KG1 (cell line): ENCODE data around the gene SDR9C7.
A peak's percentile ranks its signal among the peaks of the same experiment; 100 is the strongest.
"Not testable (repeated sequence)": the region's sequence is repeated elsewhere in the genome, so short reads cannot be mapped to it uniquely, and the experiment has no call there.

ENCODE experiments used
- DNase-seq: peaks from one replicate; lab custom pipeline; 2025; lab: John Stamatoyannopoulos, UW

The SDR9C7 gene

DNA sequence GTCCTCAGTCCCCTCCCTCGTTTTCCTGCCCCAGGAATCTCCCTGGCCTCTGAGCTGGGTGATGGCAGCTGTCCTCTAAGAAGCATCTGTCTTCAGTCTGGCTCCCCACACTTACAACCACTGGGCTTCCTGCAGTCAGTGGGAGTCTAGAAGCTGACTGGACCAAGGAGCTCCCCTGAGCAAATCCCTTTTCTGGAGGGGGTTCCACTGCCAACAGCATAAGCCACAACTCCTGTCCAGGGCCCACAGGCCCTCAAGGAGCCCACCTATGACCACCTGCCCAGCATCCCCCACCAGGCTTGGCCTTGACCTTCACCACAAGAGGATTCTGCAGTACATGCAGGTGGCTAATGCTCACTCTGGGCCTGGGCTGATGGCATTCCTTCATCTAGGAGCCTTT is 19.1 kb upstream of the SDR9C7 start:
- no peak for DNase-seq

DNA sequence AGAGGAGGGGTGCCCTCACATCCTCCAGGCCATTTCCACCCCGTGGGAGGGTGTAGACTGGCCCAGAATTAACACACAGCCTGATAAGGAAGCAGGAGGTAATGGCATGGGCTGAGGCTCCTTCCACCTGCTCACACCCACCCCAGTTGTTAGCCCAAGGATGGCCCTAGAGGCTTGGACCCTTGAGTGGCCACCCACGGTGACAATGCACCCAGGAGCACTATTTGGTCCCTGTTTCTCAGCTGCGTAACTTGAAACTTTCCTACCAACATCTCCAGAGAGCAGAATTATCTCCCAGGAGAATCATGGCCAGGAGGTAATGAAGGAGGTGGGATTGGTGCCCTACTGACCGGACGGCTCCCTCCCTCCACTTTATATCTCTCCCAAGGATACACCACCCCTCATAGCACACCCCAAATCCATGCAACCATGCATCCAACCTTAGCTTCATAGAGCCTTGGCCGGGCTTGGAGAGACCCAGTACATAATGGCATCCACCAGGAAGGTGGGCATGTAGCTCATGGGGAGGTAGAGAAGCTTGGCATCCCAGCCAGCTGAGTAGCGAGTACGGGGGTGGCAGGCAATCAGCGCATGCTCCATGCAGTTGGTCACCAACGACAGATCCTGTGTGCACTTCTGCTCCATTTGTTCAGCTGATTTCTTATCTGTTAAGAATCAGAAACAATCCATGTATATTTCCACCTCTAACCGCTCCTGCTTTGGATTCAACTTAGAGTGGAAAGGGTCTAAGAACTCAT is 17.6 kb upstream of the SDR9C7 start:
- DNase-seq, result no peak

DNA sequence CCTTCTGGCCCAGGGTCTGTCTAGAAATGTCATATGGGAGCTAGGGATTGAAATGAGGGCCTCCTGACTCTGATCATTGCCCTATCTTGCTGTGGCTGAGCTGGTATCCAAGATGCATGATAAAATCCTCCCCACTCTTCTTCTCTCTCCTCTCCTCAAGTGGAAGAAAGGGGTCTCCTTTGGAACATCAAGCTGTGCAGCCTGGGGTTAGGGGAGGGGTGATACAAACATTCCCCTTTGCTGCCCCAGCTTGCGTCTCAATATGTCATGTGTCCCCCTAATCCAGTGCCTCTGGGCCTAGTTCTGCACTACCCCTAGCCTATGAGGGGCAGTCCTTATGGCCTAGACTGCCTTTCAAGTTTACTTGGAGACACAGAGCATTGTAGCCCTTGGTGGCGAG is 14.7 kb upstream of the SDR9C7 start:
- no peak for DNase-seq

DNA sequence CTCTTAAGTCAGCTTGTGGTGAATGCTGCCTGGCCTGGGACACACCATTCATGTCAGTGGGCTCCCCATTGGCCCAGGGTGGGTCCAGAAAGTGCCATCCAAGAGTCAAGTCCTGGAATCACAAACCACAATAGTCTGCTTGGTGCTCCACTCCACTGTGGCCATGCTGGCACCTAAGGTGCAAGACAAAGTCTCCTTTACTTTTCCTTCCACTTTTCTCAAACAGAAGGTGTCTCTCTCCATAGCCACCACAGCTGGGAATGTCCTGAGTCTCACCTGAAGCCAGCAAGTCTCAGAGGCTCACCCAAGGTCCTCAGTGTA is 14.2 kb upstream of the SDR9C7 start:
- DNase-seq, result no peak

DNA sequence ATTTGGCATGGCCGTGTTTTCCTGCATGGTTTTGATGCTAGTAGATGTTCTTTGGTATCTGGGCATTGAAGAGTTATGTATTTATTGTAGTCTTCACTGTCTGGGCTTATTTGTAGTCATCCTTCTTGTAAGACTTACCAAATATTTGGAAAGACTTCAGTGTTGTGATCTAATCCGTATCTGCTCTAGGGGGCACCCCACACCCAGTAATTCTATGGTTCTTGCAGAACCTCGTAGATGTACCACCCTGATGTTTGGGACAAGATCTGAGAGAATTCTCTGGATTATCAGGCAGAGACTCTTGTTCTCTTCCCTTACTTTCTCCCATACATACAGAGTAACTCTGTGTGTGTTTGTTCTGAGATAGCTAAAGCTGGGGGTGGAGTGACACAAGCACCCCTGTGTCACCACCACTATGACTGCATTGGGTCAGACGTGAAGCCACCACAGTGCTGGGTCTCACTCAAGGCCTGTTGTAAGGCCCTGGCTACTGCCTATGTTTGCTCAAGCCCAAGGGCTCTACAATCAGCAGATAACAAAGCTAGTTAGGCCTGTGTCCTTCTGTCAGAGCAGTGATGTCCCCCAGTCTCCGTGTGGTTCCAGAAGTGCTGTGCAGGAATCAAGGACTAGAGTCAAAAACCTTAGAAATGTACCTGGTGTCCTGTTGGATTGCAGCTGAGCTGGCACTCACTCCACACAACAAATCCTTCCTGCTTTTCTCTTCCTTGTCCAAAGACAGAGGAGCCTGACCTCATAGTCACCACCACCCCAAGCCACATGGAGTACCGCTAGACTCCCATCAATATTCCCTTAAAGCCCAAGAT is 13.6 kb upstream of the SDR9C7 start:
- DNase-seq, result no peak

DNA sequence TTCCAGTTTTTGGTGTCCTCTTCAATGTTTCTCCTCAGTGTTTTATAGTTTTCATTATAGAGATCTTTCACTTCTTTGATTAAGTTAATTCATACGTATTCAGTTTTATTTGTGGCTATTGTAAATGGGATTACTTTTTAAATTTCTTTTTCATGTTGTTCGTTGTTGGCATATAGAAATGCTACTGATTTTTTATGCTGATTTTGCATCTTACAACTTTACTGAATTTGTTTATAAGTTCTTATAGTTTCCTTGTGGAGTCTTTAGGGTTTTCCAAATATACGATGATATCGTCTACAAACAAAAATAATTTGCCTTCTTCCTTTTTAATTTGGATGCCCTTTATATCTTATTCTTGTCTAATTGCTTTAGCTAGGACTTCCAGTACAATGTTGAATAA is 9.7 kb upstream of the SDR9C7 start:
- no peak for DNase-seq

DNA sequence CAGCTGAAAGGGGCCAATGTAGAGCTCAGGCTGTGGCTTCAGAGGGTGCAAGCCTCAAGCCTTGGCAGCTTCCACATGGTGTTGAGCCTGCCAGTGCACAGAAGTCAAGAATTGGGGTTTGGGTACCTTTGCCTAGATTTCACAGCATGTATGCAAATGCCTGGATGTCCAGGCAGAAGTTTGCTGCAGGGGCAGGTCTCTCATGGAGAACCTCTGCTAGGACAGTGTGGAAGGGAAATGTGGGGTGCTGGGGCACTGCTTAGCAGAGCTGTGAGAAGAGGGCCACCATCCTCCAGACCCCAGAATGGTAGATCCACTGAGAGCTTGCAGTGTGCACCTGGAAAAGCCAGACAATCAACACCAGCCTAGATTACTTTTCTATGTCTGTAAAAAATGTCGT is 9.2 kb upstream of the SDR9C7 start:
- not testable (repeated sequence) for DNase-seq

DNA sequence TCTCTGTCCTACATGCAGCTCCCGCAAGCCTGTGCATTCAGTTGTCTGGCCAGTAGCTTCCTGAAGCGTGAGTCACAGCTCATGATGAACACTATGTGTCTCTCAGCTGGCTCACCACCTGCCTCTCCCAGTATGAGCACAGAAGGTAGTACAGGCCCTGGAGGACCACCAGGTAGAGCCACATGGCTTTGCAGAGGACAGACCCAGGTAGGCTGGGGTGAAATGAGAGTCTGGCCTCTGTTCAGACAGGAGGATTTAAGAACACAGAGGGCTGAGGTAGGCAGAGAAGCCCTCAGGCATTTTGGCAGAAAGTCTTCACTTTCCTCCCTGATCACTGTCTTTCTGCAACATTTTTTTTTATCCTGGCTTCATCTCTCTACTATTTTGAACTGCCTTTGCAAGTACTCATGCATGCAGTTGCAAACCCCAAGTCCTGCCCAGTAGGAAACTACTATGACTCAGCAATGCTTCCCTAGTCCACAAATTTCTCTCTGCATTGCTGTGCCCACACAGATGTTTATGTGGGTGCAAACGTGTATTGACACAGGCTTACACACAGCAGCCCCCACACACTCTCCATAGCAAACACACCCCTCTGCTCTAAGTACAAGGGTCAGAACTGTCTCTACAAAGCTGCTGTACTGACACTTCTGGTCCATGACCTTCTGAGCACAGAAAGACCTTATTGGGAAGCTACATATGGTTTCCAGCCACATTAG is 7.2 kb upstream of the SDR9C7 start:
- no peak for DNase-seq

DNA sequence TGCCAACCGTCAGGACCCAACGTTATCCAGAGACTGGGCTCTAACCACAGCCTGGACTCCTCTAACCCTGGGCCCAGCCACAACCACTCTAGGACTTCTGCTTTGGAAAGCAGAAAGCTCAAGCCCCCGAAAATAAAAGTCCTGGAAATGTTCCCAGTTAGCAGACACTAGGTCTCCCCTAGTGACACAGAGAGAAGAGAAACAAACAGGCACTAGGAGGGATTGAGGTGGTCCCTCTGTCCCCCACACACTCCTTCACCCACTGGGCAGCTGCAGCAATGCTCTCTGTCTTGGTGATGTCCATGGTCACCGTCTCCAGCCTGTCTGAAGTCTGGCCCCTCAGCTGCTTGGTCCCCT is 6.7 kb upstream of the SDR9C7 start:
- not testable (repeated sequence) for DNase-seq

DNA sequence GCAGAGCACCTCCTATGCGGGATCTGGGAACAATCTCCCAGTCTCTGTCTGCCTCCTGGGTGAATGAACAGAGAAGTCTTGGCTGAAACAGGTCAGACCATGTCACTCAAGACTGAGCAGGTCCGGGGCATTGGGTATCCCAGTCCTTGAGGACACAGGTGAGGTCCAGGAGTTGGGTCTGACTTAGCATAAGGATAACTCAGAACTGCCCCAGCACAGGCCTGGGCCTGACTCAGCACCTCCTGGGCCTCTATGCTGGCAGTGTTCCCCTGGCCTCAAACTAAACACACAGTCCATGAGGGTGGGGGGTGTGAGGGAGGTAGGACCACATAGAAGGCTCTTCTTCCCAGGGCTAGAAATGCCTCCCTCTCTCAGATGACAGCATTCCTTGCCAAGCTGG is 1.5 kb upstream of the SDR9C7 start:
- no peak for DNase-seq

DNA sequence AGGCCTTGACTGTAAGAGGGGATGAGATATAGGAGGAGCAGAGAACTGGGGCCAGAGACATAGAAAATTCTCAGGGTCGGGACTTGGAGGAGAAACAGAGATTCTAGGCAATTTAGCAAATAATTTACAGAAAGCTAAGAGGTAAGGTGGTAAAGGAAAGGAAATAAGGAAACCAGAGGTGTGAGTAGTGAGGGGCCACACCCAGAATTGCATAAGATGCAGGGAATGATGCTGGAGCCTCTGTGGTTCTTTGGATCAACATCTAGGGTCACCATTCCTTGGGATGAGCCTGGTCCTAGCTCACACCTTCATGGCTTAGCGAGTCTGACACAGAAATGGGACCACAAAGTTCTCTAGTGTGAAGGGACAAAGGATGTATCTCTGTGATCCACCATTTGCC is 949 bp upstream of the SDR9C7 start:
- DNase-seq, result no peak

DNA sequence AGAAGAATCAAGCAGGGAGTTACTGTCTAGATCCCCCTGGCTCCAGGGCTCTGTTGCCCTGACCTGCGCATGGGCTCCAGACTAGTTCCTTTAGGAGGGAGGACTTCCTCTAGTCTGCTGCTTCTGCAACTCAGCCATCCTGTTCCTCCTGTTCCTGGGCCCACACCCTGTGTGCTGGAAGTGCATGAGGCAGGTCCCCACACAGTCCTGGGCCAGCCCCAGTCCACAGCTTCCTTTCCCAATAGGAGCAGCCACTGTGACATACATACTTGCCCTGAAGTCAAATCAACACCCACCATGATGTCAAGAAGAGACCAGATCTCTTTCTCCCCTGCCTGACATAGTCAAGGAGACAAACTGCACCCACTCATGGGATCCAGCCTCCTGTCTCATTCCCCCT is 1.3 kb downstream of the SDR9C7 start:
- no peak for DNase-seq

DNA sequence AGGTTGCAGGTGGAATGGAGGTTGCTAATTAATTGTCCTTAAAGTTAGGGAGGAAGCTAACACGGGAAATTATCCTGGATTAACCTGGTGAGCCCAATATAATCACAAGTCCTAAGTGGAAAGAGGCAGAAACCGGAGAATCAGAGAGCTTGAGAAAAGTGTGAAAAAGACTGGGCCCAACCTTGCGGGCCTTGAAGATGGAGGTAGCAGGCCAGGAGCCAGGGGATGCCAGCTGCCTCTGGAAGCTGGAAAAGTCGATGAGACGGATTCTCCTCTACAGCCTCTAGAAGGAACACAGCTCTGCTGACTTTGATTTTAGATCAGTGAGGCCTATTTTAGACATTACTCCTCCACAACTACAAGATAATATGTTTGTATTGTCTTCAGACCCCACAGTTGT is 2.1 kb downstream of the SDR9C7 start:
- DNase-seq, result no peak

DNA sequence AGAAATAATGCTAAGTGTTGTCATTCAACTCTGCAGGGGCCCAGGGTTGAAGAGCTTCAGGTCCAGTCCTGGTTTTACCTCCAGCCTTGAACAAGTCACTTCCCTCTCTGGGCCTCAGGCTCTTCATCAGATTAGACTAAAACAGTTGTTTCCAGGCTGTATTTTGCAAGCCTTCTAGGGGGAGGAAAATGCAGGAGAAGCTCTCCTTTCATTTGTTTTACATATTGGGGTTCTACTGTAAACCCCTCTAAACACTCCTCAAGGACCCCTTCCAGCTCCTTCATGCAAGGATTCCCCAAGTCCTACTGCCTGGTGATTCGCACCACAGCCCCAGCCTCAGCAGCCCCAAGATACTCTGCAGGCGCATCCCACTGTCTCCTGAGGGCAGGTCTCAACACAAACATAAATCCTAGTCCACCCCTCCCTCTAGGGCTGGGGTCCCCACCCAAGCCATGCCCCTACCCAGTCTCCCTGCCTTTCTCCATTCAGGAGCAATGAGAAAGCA is 2.7 kb downstream of the SDR9C7 start:
- peak; percentile 18 for DNase-seq

DNA sequence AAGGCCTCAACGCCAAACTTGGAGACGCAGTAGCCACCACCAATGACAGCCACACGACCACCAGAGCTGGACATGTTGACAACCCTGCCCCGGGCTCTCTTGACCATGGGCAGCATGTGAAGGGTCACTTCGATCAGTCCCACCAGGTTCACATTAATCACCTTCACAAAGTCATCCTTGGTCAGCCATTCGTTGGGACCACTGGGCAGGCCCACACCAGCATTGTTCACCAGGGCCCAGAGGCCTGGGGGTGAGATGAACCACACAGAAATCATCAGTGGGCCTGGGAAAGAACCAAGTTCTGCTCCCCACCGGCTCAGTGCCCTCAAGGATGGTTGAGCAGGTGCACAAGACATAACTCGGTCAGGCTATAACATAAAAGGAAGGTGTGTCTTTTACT is 4.0 kb downstream of the SDR9C7 start:
- DNase-seq, result no peak

DNA sequence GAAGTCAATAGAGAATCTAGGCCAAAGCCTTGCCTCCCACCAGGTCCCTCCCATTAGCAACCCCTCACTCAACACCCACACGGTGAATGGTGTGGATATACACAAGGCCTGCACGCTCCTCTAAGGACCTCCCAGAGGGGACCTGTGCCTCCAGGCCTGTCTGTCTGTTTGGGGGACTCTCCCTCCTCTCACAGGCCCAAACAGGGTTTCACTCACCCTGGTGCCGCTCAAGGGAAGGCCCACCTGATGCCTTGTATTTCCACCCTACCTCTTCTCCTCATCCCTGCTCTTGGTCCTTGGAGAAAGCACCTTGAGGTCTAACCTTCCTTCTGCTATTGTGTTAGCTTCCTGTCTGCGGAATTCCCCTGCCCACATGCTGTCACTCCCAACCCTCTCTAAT is 4.4 kb downstream of the SDR9C7 start:
- DNase-seq, result no peak

DNA sequence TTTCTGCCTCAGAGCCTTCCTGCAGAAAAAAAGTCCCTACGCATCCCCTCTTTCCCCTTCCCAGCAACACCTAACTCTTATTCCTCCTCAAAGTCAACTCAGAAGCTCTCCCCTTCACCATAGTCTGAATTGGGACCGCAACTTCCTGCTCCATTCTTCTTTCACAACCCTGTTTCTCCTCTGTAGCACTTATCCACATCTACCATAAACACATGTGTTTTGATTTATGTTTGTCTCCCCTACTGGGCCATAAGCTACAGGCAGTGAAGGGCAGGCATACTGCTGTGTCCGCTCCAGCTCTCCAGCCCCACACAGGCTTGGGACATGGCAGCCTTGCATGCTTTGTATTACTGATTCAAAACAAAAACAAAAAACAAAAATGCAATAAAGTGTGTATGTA is 5.9 kb downstream of the SDR9C7 start:
- DNase-seq, result no peak

DNA sequence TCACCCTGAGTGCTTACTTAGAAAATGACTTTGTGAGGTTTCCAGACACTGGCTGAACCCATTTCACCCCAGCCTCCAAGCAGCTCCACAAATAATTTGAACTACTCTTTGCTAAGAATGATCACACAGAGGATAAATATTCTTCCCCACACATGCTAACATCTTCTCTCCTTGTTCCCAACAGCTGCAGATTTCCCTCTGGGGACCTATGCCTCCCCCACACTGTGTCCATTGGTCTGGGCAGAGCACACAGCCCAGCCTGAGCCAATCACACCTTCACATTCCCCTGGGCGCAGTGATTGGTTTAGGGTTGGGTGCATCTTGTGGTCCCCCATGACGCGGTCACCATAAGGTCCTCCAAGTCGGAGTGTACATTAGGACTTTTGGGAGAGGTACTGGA is 6.9 kb downstream of the SDR9C7 start:
- no peak for DNase-seq

DNA sequence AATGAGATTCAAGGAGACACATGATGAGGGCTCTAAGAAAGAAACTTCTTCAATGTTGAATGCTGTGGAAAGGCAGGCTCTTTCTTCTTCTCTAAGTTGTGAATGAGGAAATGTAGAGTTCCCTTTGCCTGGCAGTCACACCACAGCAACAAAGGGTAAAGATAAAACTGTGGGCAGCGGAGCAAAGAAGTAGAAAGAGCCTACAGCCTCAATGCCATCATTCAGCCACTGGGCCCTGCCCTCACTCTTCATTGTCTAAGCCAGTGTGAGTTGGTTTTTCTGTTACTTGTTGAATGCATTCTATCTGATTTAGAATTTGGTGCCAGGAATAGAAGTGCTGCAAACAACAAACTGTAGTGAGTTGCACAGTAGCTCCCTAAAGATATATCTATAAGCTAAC is 12.2 kb downstream of the SDR9C7 start:
- no peak for DNase-seq

DNA sequence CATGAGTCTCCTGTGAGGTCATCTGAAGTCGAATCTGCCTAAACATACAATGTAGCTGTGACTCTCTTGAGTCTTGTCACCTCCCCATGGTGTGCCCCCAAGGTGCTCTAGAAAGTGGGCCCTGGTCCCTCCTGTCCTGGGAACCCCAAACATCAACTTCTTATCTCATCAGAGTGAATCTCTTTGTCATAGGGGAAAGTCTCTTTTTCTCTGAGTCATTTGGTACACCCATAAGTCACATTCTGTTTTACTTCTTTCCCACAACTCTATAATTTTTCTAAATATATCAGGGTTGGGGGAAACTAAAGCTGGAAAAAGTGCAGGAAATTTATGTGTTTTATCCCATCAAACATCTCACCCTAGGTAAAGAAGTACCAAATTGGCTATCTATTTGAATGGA is 12.9 kb downstream of the SDR9C7 start:
- DNase-seq, result no peak

DNA sequence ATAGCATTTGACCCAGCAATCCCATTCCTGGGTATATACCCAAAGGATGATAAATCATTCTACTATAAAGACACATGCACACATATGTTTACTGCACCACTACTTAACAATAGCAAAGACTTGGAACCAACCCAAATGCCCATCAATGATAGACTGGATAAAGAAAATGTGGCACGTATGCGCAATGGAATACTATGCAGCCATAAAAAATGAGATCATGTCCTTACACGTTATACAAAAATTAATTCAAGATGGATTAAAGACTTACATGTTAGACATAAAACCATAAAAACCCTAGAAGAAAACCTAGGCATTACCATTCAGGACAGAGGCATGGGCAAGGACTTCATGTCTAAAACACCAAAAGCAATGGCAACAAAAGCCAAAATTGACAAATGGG is 16.1 kb downstream of the SDR9C7 start:
- not testable (repeated sequence) for DNase-seq

DNA sequence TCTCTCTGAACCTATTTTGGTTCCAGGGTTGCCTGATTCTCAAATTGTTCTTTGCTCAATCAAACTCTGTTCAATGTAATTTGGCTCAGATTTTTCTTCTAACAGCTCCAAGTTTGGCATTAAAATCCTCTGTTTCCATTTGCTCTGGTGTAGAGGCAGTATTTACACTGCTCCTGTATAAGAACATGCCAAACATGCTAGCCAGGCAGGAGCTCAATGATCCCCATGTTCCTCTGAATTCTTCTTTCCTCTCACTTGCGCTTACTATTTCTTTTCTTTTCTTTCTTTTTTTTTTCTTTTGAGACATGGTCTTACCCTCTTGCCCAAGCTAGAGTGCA is 17.2 kb downstream of the SDR9C7 start:
- no peak for DNase-seq

DNA sequence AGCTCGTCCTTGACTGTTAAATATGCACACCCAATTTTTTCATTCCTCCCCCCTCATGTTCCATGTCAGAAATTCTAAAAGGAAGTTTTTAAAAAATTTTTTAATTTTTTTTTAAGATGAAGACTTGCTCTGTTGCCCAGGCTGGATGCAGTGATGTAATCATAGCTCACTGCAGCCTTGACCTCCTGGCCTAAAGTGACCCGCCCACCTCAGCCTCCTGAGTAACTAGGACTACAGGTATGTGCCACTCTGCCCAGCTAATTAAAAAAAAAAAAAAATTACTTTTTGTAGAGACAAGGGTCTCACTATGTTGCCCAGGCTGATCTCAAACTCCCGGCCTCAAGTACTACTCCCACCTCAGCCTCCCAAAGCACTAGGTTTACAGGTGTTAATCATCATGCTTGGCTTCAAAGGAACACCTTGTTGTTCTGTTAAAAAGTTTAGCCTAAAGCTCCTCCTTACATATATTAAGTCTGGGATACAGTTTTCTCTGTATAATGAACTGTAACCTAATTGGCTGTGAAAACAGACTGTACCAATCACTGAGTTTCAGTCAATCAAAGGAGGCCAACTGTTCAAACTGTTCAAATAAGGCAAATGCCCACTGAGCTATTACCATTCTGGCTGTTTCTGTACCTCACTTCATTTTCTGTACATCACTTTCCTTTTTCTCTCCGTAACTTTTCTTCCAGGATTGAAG is 17.8 kb downstream of the SDR9C7 start:
- no peak for DNase-seq
